Measurements from ENCODE around the gene AUTS2.

AUTS2 gene

DNA sequence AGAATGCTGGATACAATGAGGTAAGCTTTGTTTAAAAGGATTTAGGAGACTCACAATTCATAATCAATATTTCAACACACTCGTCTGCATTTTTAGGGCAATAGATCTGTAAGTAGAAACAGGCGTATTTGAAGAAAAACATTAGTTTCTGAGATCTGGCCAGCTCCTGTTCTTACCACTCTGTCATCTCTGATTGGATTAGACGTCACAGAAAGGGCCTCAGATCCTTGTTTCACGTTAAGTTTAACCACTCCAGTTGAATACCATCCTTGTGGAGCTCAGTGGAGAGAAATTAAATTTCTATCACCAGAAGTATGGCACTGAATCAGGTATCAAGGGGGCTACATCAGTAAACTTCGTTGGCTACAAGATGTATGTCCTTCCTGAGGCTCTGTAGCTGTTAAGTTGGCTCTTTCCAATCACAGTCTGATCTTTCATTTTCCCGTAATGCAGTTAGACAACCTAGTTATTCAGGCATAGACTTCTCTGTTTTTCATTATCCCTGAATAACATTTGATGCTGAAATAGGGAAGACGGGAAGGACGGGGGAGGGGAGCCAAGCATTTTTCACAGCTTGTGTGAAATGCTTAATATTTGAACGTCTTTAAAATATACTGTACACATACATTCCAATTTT lies 874.4 kb downstream of the AUTS2 start:
- H3K36me3 Mint-ChIP-seq (ENCODE audit: low read depth) = no peaks in the 10 kb centered on the region
- no peaks in the 10 kb centered on the region for H3K4me1 Mint-ChIP-seq (ENCODE audit: low read depth)
- H3K27me3 Mint-ChIP-seq (ENCODE audit: low read depth) = no peaks in the 10 kb centered on the region
- no peak for DNase-seq (ENCODE audit: low spot score)
- no peak overlapping the region for H3K27ac Mint-ChIP-seq
- H3K9me3 Mint-ChIP-seq = no peaks in the 10 kb centered on the region
- H3K4me3 Mint-ChIP-seq = no peak overlapping the region

DNA sequence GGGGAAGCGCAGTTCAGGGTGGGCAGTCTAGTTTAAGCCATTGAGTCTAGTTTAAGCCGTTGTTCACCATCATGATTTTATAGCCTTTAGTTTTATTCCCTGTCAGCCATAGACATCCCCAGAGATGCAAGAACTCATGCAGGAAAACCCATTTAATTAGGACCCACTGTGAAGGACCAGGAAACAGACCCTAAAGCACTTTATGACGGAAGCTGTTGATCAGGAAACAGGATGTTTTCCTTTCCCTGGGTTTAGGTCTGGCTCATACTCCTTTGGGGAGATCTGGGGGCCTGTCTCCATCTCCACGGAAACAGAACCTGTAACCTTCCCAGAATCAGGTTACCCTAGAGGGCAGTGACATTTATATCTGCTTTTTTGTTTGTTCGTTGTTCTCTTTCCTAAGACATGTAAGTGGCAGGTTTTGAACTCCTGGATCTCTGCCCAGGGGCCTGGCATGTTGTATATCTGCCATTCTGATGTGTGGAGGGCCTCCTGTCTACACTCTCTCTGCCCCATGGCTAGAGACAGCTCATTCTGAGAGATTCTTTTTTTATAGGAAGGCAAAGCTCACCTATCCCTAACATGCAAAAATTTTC lies 876.5 kb downstream of the AUTS2 start:
- Mint-ChIP-seq H3K27me3 (ENCODE audit: low read depth) (no peaks in the 10 kb centered on the region), H3K4me1 (ENCODE audit: low read depth) (no peaks in the 10 kb centered on the region), H3K4me3 (no peak overlapping the region), H3K27ac (no peak overlapping the region), H3K36me3 (ENCODE audit: low read depth) (no peaks in the 10 kb centered on the region), H3K9me3 (no peaks in the 10 kb centered on the region)
- no peak for DNase-seq (ENCODE audit: low spot score)

DNA sequence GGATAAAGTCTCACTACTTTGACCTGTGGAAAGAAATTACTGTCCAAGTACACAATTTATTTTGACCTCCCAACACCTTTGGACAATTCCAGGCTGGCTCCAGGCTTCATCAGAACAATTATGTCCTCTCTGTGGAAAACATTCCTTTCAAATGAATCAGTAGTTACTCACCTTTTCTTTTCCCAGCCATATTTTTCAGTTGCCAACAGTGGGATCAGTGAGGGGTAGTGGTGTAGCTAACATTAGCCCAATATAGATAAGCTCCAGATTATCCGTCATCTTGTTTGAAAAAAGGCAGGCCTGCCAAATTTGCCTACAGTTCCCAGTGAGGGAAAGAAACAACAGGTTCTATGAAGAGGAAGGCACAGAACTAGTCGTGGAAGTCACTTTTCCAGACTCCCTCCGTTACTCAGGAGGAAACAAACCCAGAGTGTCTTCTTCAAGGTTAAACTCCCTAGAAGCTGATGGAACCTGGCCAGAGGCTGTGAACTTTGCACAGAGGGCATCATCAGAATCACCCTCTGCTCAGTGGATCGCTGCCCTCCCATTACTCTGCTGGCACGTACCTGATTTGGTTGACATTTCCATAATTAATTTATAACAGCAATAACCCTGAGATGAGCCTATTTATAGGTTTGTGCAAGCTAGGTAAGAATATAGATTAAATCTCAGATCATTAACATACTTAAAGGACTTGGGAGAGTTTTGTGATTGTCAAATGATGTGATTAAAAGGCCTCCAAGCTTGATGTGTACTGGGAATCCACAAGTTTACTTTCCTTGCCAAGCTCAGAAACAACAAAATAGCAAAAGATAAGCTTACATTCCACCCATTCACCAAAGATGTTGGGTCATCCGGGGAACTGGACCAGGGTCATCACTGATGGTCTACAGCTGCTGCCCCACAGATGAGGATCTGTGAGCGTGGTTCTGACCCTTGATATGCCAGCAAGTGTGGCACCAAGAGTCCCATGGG lies 879.0 kb downstream of the AUTS2 start:
- H3K4me3 Mint-ChIP-seq = no peak overlapping the region
- no peaks in the 10 kb centered on the region for H3K36me3 Mint-ChIP-seq (ENCODE audit: low read depth)
- no peak overlapping the region for H3K27ac Mint-ChIP-seq
- no peaks in the 10 kb centered on the region for H3K4me1 Mint-ChIP-seq (ENCODE audit: low read depth)
- H3K9me3 Mint-ChIP-seq = no peaks in the 10 kb centered on the region
- DNase-seq (ENCODE audit: low spot score) = no peak
- H3K27me3 Mint-ChIP-seq (ENCODE audit: low read depth) = no peaks in the 10 kb centered on the region

DNA sequence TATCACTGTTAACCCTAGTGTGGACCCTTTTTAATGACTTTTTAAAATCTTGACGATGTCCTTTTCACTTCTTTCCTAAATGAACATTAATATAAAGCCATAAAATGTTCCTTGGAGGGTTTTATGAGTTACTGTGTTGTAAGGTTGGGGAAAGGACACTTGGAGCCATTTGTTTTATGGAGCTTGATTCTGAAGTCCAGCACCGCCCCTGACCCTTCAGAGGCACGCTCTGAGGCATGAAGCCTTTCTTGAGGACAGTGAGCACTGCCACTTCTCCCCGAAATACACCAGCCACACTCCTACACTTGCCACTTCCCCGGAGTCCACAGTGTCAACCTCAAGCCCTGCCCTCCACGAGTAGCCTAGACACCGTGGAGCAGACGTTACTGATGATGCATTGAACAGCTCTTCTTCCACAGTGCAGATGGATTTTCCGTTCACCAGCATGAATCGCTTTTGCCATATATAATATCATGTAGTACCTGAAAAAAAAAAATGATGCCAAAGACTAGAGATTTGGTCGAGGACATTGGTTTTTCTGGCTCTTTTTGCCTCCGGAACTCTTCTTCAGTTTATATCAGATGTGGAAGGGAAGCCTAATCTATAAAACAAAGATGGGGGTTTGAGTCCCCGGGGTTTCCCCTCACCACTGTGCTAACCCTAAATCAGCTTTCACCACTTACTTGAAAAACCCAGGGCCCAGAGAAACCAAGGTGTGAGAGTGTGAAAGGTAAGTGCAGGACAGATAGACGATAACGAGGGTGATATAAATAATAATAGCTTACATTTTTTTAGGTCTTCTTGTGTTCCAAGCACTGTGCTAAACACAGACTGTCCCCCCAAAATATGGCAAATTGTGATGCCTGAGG lies 881.1 kb downstream of the AUTS2 start:
- no peaks in the 10 kb centered on the region for H3K27me3 Mint-ChIP-seq (ENCODE audit: low read depth)
- H3K36me3 Mint-ChIP-seq (ENCODE audit: low read depth) = no peaks in the 10 kb centered on the region

DNA sequence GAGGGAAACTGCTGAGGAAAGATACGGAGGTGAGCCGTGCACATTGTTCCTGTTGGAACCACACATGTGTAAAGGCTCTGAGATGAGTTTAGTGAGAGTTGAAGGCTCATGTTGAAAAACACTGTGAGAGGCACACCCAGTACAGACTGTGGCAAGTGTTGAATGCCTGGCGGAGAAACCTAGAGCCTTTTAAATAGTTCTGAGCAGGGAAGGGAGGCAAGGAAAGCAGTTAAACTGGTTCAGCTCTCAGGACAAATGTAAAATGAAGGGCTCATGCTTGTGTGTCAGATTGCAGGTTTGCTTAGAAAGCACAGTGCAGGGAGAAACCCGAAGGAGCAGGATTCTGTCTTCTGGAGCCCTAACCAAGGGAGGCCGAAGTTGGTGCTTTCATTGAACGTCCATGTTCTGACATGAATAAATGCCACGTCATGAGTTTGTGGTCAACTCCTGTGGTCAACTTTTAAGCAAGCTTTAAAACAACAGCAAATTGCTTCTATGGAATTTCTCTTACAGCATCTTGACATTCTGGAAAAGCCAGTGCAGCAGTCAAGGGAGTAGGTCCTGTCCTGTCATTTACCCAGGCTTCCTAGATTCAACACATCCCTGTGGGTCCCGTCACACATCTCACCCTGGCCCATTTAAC lies 882.8 kb downstream of the AUTS2 start:
- Mint-ChIP-seq H3K4me3 (no peak overlapping the region), H3K9me3 (peaks cover 9% of the 10 kb centered on the region), H3K27me3 (ENCODE audit: low read depth) (no peaks in the 10 kb centered on the region), H3K36me3 (ENCODE audit: low read depth) (no peaks in the 10 kb centered on the region), H3K4me1 (ENCODE audit: low read depth) (no peaks in the 10 kb centered on the region), H3K27ac (no peak overlapping the region)
- no peak for DNase-seq (ENCODE audit: low spot score)

More for the DNA sequence above, 881.1 kb downstream of the AUTS2 start:
- no peaks in the 10 kb centered on the region for H3K4me1 Mint-ChIP-seq (ENCODE audit: low read depth)
- no peak overlapping the region for H3K4me3 Mint-ChIP-seq
- H3K27ac Mint-ChIP-seq = no peak overlapping the region
- peaks cover under 1% of the 10 kb centered on the region for H3K9me3 Mint-ChIP-seq
- no peak for DNase-seq (ENCODE audit: low spot score)

DNA sequence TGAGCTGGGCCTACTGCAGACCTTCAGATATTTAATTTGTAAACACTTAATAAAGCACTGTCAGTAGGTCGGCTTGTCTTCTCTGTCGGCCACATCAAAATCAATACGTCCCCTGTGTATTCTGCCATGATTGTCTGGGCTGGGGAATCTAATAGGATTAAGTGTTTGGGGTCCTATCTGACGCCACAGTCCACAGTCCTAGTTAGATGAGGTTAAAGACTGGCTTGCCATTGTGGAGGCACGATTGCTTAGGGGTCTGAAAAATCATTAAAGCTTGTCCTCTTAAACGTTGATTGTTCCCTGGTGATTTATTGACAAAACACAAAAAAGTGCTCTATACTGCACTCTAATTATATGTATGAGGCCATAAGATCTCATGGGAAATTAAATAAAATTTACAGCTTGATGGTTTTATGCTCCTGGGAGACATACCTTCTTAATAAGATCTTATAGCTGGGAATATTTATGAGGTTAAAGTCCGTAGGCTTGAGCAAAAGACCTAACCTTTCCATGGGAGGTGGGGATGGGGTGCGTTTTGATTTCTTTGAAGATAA lies 883.4 kb downstream of the AUTS2 start:
- H3K27ac Mint-ChIP-seq = no peak overlapping the region
- H3K9me3 Mint-ChIP-seq = peaks cover 9% of the 10 kb centered on the region
- H3K4me1 Mint-ChIP-seq (ENCODE audit: low read depth) = no peaks in the 10 kb centered on the region
- H3K4me3 Mint-ChIP-seq = no peak overlapping the region
- H3K27me3 Mint-ChIP-seq (ENCODE audit: low read depth) = no peaks in the 10 kb centered on the region
- H3K36me3 Mint-ChIP-seq (ENCODE audit: low read depth) = no peaks in the 10 kb centered on the region
- DNase-seq (ENCODE audit: low spot score) = no peak

DNA sequence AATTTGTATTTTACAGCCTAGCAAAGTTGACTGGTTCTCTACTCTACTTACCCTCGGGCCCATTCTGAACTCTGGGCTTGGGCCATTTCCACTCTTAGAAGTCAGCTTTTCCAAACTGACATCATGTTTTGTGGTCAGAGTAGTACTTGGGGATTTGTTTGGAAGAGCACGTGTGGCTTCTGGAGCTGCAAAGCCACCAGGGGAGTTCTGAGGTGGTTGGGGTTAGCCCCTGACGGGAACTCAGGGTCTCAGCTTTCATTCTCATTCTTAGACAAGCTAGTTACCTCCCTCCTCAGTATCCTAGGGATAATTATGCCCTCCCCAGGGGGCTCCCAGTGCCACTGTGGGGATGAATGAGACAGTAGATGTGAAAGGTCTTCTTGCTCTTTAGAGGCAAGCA lies 886.0 kb downstream of the AUTS2 start:
- Mint-ChIP-seq H3K27me3 (ENCODE audit: low read depth) (no peaks in the 10 kb centered on the region), H3K36me3 (ENCODE audit: low read depth) (no peaks in the 10 kb centered on the region), H3K4me1 (ENCODE audit: low read depth) (no peaks in the 10 kb centered on the region), H3K4me3 (no peak overlapping the region), H3K27ac (no peak overlapping the region), H3K9me3 (peaks cover 13% of the 10 kb centered on the region)
- no peak for DNase-seq (ENCODE audit: low spot score)

DNA sequence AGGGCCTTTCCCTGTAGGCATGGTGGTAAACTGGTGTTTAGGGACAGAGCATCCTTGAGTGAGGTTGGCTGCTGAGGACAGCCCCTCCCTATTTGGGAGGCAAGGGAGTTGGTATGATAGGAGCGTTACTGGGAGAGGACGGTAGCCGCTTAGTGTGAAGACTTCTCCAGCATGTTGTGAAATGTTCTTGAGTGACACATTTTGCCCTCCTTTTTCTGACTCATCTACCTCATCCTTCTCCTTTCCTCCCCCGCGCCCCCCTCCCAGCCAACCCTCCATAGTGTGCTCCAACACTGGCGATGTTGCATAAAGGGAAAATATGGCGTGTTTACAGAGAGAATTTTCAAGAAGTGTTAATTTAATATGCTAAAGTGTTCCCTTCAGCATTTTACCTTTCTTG lies 888.7 kb downstream of the AUTS2 start:
- Mint-ChIP-seq H3K4me3 (no peak overlapping the region), H3K27me3 (ENCODE audit: low read depth) (no peaks in the 10 kb centered on the region), H3K27ac (no peak overlapping the region), H3K9me3 (peaks cover 13% of the 10 kb centered on the region), H3K4me1 (ENCODE audit: low read depth) (no peaks in the 10 kb centered on the region), H3K36me3 (ENCODE audit: low read depth) (no peaks in the 10 kb centered on the region)
- no peak for DNase-seq (ENCODE audit: low spot score)

DNA sequence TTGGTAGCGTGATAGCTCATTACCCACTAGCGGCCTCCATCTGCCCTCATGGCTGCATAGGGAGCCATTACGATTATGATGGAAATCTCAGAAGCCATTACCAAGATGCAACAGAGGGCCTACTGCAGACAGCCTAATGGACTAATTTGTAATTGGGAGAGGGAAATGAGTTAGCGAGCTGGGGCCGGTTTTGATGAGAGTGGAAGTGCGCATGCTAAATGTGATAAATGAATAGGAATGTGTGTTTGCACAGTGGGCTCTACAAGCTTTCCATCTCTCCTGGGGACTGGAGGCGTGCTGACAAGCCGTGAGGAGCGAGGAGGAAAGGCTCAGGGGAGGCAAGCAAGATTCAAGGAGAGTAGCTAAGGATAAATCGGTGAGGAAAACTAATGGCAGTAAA lies 889.2 kb downstream of the AUTS2 start:
- DNase-seq (ENCODE audit: low spot score) = no peak
- Mint-ChIP-seq H3K4me3 (no peak overlapping the region), H3K27me3 (ENCODE audit: low read depth) (no peaks in the 10 kb centered on the region), H3K27ac (no peak overlapping the region), H3K36me3 (ENCODE audit: low read depth) (no peaks in the 10 kb centered on the region), H3K4me1 (ENCODE audit: low read depth) (no peaks in the 10 kb centered on the region), H3K9me3 (peaks cover 13% of the 10 kb centered on the region)

DNA sequence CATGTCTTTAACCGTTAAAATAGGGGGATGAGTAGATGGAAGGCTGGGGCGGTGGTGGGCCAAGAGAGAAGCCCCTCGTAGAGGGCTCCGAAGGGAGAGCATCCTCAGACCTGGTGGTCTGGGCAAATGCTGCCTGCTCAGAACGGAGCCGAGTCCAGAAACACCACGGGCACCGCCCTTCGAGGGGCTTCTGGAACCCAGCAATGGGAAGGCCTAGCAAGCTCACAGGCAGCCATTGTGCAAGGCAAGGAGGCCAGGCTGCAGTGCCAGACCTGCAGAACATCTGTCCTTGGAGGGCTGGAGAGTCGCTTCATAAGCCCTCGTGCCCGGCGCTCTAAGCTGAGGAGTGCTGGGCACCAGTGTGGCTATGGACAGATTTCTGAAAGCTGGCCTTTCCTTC lies 889.6 kb downstream of the AUTS2 start:
- no peak overlapping the region for H3K4me3 Mint-ChIP-seq
- no peaks in the 10 kb centered on the region for H3K36me3 Mint-ChIP-seq (ENCODE audit: low read depth)
- H3K4me1 Mint-ChIP-seq (ENCODE audit: low read depth) = no peaks in the 10 kb centered on the region
- no peak overlapping the region for H3K27ac Mint-ChIP-seq
- peaks cover 13% of the 10 kb centered on the region for H3K9me3 Mint-ChIP-seq
- H3K27me3 Mint-ChIP-seq (ENCODE audit: low read depth) = no peaks in the 10 kb centered on the region
- no peak for DNase-seq (ENCODE audit: low spot score)

DNA sequence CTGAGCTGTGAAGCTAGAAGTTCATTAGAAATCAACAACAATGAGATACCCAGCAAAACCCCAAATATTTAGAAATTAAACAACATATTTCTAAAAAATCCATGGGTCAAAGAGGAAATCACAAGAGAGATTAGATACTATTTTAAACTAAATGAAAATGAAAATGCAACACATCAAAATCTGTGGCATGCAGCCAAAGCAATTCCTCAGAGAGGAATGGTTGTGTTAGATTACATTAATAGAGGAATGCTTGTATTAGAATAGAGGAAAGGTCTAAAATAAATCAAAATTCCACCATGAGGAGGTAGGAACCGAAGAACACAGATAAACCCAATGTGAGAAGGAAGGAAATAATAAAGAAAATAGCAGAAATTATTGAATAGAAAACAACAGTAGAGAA lies 891.5 kb downstream of the AUTS2 start:
- no peak overlapping the region for H3K27ac Mint-ChIP-seq

DNA sequence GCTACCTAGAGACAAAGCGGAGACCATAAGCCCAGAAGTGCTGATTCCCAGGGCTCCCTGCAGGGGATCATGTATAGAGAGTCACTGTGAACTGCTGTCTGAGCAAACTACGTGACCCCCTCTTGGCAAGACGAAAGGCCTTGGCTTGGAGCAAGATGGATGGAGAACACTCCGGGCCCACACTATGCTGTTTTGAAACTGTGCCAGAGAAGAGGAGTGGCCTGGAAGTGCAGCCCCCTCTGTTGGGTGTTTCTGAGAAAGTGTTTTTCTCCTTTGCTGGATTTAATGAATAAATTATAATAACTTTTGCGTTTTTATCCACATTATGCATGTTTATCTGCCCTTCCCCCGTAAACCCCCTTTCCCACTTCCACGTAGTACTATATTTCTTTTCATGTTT lies 894.4 kb downstream of the AUTS2 start:
- H3K36me3 Mint-ChIP-seq (ENCODE audit: low read depth) = no peaks in the 10 kb centered on the region
- H3K9me3 Mint-ChIP-seq = peaks cover under 1% of the 10 kb centered on the region
- no peak overlapping the region for H3K4me3 Mint-ChIP-seq
- DNase-seq (ENCODE audit: low spot score) = no peak
- no peak overlapping the region for H3K27ac Mint-ChIP-seq
- H3K27me3 Mint-ChIP-seq (ENCODE audit: low read depth) = no peaks in the 10 kb centered on the region
- H3K4me1 Mint-ChIP-seq (ENCODE audit: low read depth) = no peaks in the 10 kb centered on the region

More for the DNA sequence above, 891.5 kb downstream of the AUTS2 start:
- H3K27me3 Mint-ChIP-seq (ENCODE audit: low read depth) = no peaks in the 10 kb centered on the region
- peaks cover 8% of the 10 kb centered on the region for H3K9me3 Mint-ChIP-seq
- H3K4me1 Mint-ChIP-seq (ENCODE audit: low read depth) = no peaks in the 10 kb centered on the region
- no peak overlapping the region for H3K4me3 Mint-ChIP-seq
- DNase-seq (ENCODE audit: low spot score) = no peak
- H3K36me3 Mint-ChIP-seq (ENCODE audit: low read depth) = no peaks in the 10 kb centered on the region

All from T-helper 2 cell treated with Interferon-gamma antibody and Interleukin-4, amounts not matched to agents 5 μg/mL and 100 μg/mL, for 36 hours (primary cell).